H9 (cell line): ENCODE measurements around the gene ACSM5. TPM values are rescaled to one million over a fixed set of nuclear protein-coding genes. Genes with fewer than 3 reads are reported as not detected.

Source experiments
- DNase-seq: peaks from one replicate; pipeline ENCODE4 v3.0.0-alpha.2; 2017
- H2AFZ ChIP-seq: one replicate; pipeline ENCODE4 v1.6.1; 2013; ENCODE audit warnings: mild to moderate bottlenecking, low read length, control low read depth, moderate library complexity
- H2AK5ac ChIP-seq: 2 replicates; pipeline ENCODE4 v1.6.1; 2013; ENCODE audit warnings: low read length, control low read depth, mixed read lengths; ENCODE audit not compliant: insufficient read length
- H2BK120ac ChIP-seq: one replicate; pipeline ENCODE4 v1.6.1; 2013; ENCODE audit warnings: low read depth, mild to moderate bottlenecking, low read length, control low read depth, inconsistent platforms; ENCODE audit not compliant: poor library complexity, severe bottlenecking
- H2BK12ac ChIP-seq: 2 replicates; pipeline ENCODE4 v1.6.1; 2013; ENCODE audit warnings: low read length, control low read depth, mixed read lengths, low read depth; ENCODE audit not compliant: insufficient read length
- H2BK15ac ChIP-seq: 2 replicates; pipeline ENCODE4 v1.6.1; 2013; ENCODE audit warnings: low read depth, low read length, control low read depth
- H2BK20ac ChIP-seq: one replicate; pipeline ENCODE4 v1.6.1; 2013; ENCODE audit warnings: low read depth, mild to moderate bottlenecking, low read length, control low read depth, inconsistent platforms; ENCODE audit not compliant: poor library complexity, severe bottlenecking
- H2BK5ac ChIP-seq: 2 replicates; pipeline ENCODE4 v1.6.1; 2013; ENCODE audit warnings: low read length, control low read depth, mixed read lengths; ENCODE audit not compliant: insufficient read length
- H3K14ac ChIP-seq: 2 replicates; pipeline ENCODE4 v1.6.1; 2013; ENCODE audit warnings: low read length, control low read depth; ENCODE audit not compliant: insufficient read depth
- H3K18ac ChIP-seq: 2 replicates; pipeline ENCODE4 v1.6.1; 2013; ENCODE audit warnings: low read depth, mild to moderate bottlenecking, mixed read lengths, low read length, control low read depth; ENCODE audit not compliant: insufficient read length
- H3K23ac ChIP-seq: 2 replicates; pipeline ENCODE4 v1.6.1; 2013; ENCODE audit warnings: low read length, control low read depth, mixed read lengths, low read depth; ENCODE audit not compliant: insufficient read length
- H3K23me2 ChIP-seq: 2 replicates; pipeline ENCODE4 v1.6.1; 2013; ENCODE audit warnings: low read depth, mild to moderate bottlenecking, mixed read lengths, low read length, control low read depth; ENCODE audit not compliant: insufficient read length, poor library complexity, severe bottlenecking
- H3K27ac ChIP-seq: 2 replicates; pipeline ENCODE4 v1.5.1; 2013; ENCODE audit warnings: low read length, control low read depth, mixed read lengths, low read depth; ENCODE audit not compliant: insufficient read length
- H3K27me3 ChIP-seq: 2 replicates; pipeline ENCODE4 v1.6.1; 2013; ENCODE audit warnings: low read length, control low read depth, inconsistent platforms; ENCODE audit not compliant: insufficient read depth
- H3K4ac ChIP-seq: 2 replicates; pipeline ENCODE4 v1.6.1; 2013; ENCODE audit warnings: low read depth, mild to moderate bottlenecking, control low read depth, inconsistent platforms, low read length, moderate library complexity
- H3K4me1 ChIP-seq: 2 replicates; pipeline ENCODE4 v1.6.1; 2013; ENCODE audit warnings: low read length, control low read depth, inconsistent platforms; ENCODE audit not compliant: insufficient read depth
- H3K4me2 ChIP-seq: 2 replicates; pipeline ENCODE4 v1.6.1; 2013; ENCODE audit warnings: low read length, control low read depth, mixed read lengths; ENCODE audit not compliant: insufficient read length, insufficient read depth
- H3K56ac ChIP-seq: 2 replicates; pipeline ENCODE4 v1.6.1; 2013; ENCODE audit warnings: low read depth, mild to moderate bottlenecking, mixed read lengths, low read length, control low read depth; ENCODE audit not compliant: insufficient read length
- H3K79me1 ChIP-seq: 2 replicates; pipeline ENCODE4 v1.6.1; 2013; ENCODE audit warnings: low read depth, mild to moderate bottlenecking, moderate library complexity, low read length, control low read depth, inconsistent platforms; ENCODE audit not compliant: insufficient read depth, poor library complexity, severe bottlenecking
- H3K79me2 ChIP-seq: 2 replicates; pipeline ENCODE4 v1.6.1; 2013; ENCODE audit warnings: low read length, control low read depth, inconsistent platforms; ENCODE audit not compliant: insufficient read depth
- H3K9ac ChIP-seq: 2 replicates; pipeline ENCODE4 v1.6.1; 2013; ENCODE audit warnings: low read length, control low read depth, mixed read lengths; ENCODE audit not compliant: insufficient read length; ENCODE audit errors: extremely low read depth
- H3K9me3 ChIP-seq: one replicate; pipeline ENCODE4 v1.6.1; 2013; ENCODE audit warnings: low read depth, low read length, inconsistent platforms; ENCODE audit not compliant: control insufficient read depth
- H3T11ph ChIP-seq: one replicate; pipeline ENCODE4 v1.6.1; 2013; ENCODE audit warnings: mild to moderate bottlenecking, low read length, control low read depth, inconsistent platforms
- H4K20me1 ChIP-seq: one replicate; pipeline ENCODE4 v1.6.1; 2013; ENCODE audit not compliant: control insufficient read depth, insufficient read length, insufficient read depth
- H4K5ac ChIP-seq: 2 replicates; pipeline ENCODE4 v1.6.1; 2013; ENCODE audit warnings: low read depth, mild to moderate bottlenecking, mixed read lengths, low read length, control low read depth; ENCODE audit not compliant: insufficient read length
- H4K8ac ChIP-seq: replicated peaks from 2 replicates; pipeline ENCODE4 v1.6.1; 2013; ENCODE audit warnings: low read length, control low read depth, mixed read lengths, low read depth; ENCODE audit not compliant: insufficient read length
- H4K91ac ChIP-seq: 2 replicates; pipeline ENCODE4 v1.6.1; 2013; ENCODE audit warnings: low read depth, mild to moderate bottlenecking, moderate library complexity, mixed read lengths, low read length, control low read depth; ENCODE audit not compliant: insufficient read length
- H3K27ac Mint-ChIP-seq, 3 experiments: 2 replicates in 2 of 3; 3 replicates in 1 of 3; pipeline ENCODE4 v1.8.0; 2020 to 2021; ENCODE audit warnings: mixed read lengths in 3 of 3, mild to moderate bottlenecking in 1 of 3, moderate library complexity in 1 of 3
- H3K27me3 Mint-ChIP-seq: 2 replicates; pipeline ENCODE4 v1.8.0; 2021; ENCODE audit warnings: low read depth, mild to moderate bottlenecking, moderate library complexity, mixed read lengths
- H3K36me3 Mint-ChIP-seq, 3 experiments: 2 replicates in 2 of 3; 3 replicates in 1 of 3; pipeline ENCODE4 v1.8.0; 2020 to 2021; ENCODE audit warnings: low read depth in 3 of 3, mixed read lengths in 3 of 3; ENCODE audit not compliant: insufficient read depth in 1 of 3
- H3K4me1 Mint-ChIP-seq, 2 experiments: 2 replicates each; pipeline ENCODE4 v1.8.0; 2020; ENCODE audit warnings: mixed read lengths in 2 of 2
- H3K4me3 Mint-ChIP-seq, 2 experiments: 2 replicates in 1 of 2; 3 replicates in 1 of 2; pipeline ENCODE4 v1.8.0; 2020 to 2021; ENCODE audit warnings: mild to moderate bottlenecking in 2 of 2, mixed read lengths in 2 of 2, moderate library complexity in 1 of 2
- H3K9me3 Mint-ChIP-seq, 2 experiments: 2 replicates in 1 of 2; 3 replicates in 1 of 2; pipeline ENCODE4 v1.8.0; 2020; ENCODE audit warnings: mild to moderate bottlenecking in 2 of 2, mixed read lengths in 2 of 2, moderate library complexity in 1 of 2
- WGBS: extraction: QIAGEN DNeasy Blood & Tissue Kit; methylation state at CpG from one replicate; pipeline ENCODE4 v1.1.7; 2013; ENCODE audit warnings: missing lambda C conversion rate, low lambda C conversion rate, mixed read lengths; ENCODE audit not compliant: insufficient read length; ENCODE audit errors: extremely low coverage; 5-methylcytosine and 5-hydroxymethylcytosine counted together
- total RNA-seq: library from RNA; stranded (reverse); gene quantifications from 2 replicates; pipeline ENCODE4 v1.2.1, GENCODE V29; 2021
- TF ChIP-seq, protein P1 (sequence below): fragments of 200-600 bp; sonication (generic); conservative IDR thresholded peaks from 3 replicates; pipeline ENCODE4 v1.8.0; 2021; ENCODE audit warnings: antibody characterized with exemption, mild to moderate bottlenecking

The ACSM5 gene
- total RNA-seq, 1 experiment from 2014 or later: not detected

GRCh38 chr16:20401475-20402016 lies 7.8 kb upstream of the ACSM5 start:
- no peaks in the 10 kb centered on the region for H3K27me3 Mint-ChIP-seq
- H2AFZ ChIP-seq: no peak overlapping the region

More at GRCh38 chr16:20401475-20402016, 7.8 kb upstream of the ACSM5 start:
- Histone ChIP-seq H4K5ac (no peak overlapping the region), H4K91ac (no peak overlapping the region), H3K79me2 (no peaks in the 10 kb centered on the region), H2BK5ac (no peak overlapping the region), H3K4me1 (no peaks in the 10 kb centered on the region; the same call in 1 of the 2 replicates), H2BK12ac (no peak overlapping the region), H4K8ac (no peak overlapping the region), H2AK5ac (no peak overlapping the region), H2BK15ac (no peak overlapping the region), H3K9me3 (no peaks in the 10 kb centered on the region), H4K20me1 (no peaks in the 10 kb centered on the region), H3K79me1 (no peaks in the 10 kb centered on the region), H2BK120ac (no peak overlapping the region), H3K18ac (no peak overlapping the region), H3K27me3 (no peaks in the 10 kb centered on the region), H3K14ac (no peak overlapping the region; the same call in 1 of the 2 replicates), H3K27ac (no peak overlapping the region), H3K4me2 (no peak overlapping the region), H3K9ac (no peak overlapping the region), H3K23ac (no peak overlapping the region), H2BK20ac (no peak overlapping the region), H3T11ph (no peak overlapping the region), H3K56ac (no peak overlapping the region), H3K23me2 (no peaks in the 10 kb centered on the region), H3K4ac (no peak overlapping the region)
- Mint-ChIP-seq H3K4me1 (peaks cover 0 to 4% of the 10 kb centered on the region in 2 experiments; a peak in 2 of 4 replicates), H3K27ac (peak overlapping the region in 1 of 3 experiments; percentile 25; a peak in 1 of 7 replicates), H3K4me3 (no peak overlapping the region), H3K9me3 (no peaks in the 10 kb centered on the region), H3K36me3 (no peaks in the 10 kb centered on the region)
- DNase-seq: no peak
- TF ChIP-seq, protein P1, sequence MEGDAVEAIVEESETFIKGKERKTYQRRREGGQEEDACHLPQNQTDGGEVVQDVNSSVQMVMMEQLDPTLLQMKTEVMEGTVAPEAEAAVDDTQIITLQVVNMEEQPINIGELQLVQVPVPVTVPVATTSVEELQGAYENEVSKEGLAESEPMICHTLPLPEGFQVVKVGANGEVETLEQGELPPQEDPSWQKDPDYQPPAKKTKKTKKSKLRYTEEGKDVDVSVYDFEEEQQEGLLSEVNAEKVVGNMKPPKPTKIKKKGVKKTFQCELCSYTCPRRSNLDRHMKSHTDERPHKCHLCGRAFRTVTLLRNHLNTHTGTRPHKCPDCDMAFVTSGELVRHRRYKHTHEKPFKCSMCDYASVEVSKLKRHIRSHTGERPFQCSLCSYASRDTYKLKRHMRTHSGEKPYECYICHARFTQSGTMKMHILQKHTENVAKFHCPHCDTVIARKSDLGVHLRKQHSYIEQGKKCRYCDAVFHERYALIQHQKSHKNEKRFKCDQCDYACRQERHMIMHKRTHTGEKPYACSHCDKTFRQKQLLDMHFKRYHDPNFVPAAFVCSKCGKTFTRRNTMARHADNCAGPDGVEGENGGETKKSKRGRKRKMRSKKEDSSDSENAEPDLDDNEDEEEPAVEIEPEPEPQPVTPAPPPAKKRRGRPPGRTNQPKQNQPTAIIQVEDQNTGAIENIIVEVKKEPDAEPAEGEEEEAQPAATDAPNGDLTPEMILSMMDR: no peak
- no CpG with 5 or more reads among the region's 8 CpGs for WGBS
